SH-SY5Y (cell line): ENCODE results near the gene PXDC1.

Experiments used
- GATA2 ChIP-seq: IDR thresholded peaks from 2 replicates; pipeline ENCODE4 v1.6.1; 2011; ENCODE audit warnings: mild to moderate bottlenecking, low read depth, low read length
- GATA3 ChIP-seq: IDR thresholded peaks from 2 replicates; pipeline ENCODE4 v1.6.1; 2011; ENCODE audit warnings: low read depth, mild to moderate bottlenecking, low read length, moderate library complexity

GRCh38 chr6:3683331-3683730, 68.2 kb downstream of the PXDC1 start:
- TF ChIP-seq GATA2 (no peak), GATA3 (no peak)
